ENCODE data around the gene BCL7A. TPM values are rescaled to one million over a fixed set of nuclear protein-coding genes. Genes with fewer than 3 reads are reported as not detected.

BCL7A gene
- total RNA-seq, 1 experiment from 2014 or later, result 18.2 TPM

DNA sequence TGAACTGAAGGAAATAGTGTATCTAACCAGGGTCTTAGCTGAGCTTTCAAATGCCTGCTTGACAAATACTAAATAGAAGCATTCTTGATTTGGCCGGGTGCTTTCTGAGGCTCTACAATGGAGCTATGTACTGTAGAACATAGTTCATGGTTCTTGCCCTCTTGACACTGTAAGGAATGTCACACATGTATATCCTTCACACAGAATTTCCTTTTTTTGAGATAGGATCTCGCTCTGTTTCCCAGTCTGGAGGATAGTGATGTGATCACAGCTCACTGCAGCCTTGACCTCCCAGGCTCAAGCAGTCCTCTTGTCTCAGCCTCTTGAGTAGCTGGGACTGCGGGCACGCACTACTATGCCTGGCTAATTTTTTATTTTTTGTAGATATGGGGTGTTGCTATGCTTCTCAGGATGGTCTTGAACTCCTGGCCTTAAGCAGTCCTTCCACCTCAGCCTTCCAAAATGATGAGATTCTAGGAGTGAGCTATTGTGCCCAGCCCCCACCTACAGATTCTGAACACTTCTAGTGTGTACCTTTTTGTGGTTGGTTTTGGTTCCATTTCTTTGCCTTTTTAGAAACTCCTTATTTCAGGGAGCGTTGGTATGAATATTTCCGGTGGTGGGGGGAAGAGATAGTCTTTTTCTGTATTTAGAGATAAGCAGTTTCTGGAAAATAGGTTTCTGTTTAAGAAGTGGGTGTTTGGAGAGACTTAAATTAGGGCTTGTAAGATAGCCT is 61.1 kb downstream of the BCL7A start:
- Mint-ChIP-seq H3K4me3 (no peak overlapping the region), H3K27ac (peak overlapping the region in 1 of 3 experiments; percentile 19; a peak in 1 of 7 replicates), H3K27me3 (ENCODE audit: low read depth) (peaks cover 20% of the 10 kb centered on the region), H3K9me3 (no peaks in the 10 kb centered on the region), H3K4me1 (peaks cover 32 to 34% of the 10 kb centered on the region in 2 experiments), H3K36me3 (ENCODE audit: insufficient read depth in 1 of 3, low read depth in 3 of 3) (peaks cover 6 to 16% (median 16%) of the 10 kb centered on the region in 3 experiments; a peak in 6 of 7 replicates)
- no peak overlapping the region for H3K56ac ChIP-seq (ENCODE audit: insufficient read length, low read depth, low read length)
- H4K91ac ChIP-seq (ENCODE audit: insufficient read length, low read depth, low read length), result no peak overlapping the region
- no peak overlapping the region for H4K5ac ChIP-seq (ENCODE audit: insufficient read length, low read depth, low read length)
- H4K20me1 ChIP-seq (ENCODE audit: control insufficient read depth, insufficient read depth, insufficient read length), result no peaks in the 10 kb centered on the region
- H2BK15ac ChIP-seq (ENCODE audit: low read depth, low read length), result no peak overlapping the region
- H3K27me3 ChIP-seq (ENCODE audit: insufficient read depth, low read length), result no peaks in the 10 kb centered on the region; the same call in 1 of the 2 replicates
- H2BK20ac ChIP-seq (ENCODE audit: low read depth, low read length, poor library complexity, severe bottlenecking), result no peak overlapping the region
- peaks cover 17% of the 10 kb centered on the region for H3K23me2 ChIP-seq (ENCODE audit: insufficient read length, low read depth, low read length, poor library complexity, severe bottlenecking)
- H3K9ac ChIP-seq (ENCODE audit: extremely low read depth, insufficient read length, low read length), result no peak overlapping the region
- no peak overlapping the region for H3K18ac ChIP-seq (ENCODE audit: insufficient read length, low read depth, low read length)
- H2BK120ac ChIP-seq (ENCODE audit: low read depth, low read length, poor library complexity, severe bottlenecking), result no peak overlapping the region
- no peak overlapping the region for H3K4ac ChIP-seq (ENCODE audit: low read depth, low read length)
- H3K27ac ChIP-seq (ENCODE audit: insufficient read length, low read depth, low read length), result no peak overlapping the region
- no peak overlapping the region for H2AFZ ChIP-seq (ENCODE audit: low read length)
- H2AK5ac ChIP-seq (ENCODE audit: insufficient read length, low read length), result no peak overlapping the region
- H4K8ac ChIP-seq (replicated peaks; ENCODE audit: insufficient read length, low read depth, low read length), result no peak overlapping the region
- H2BK12ac ChIP-seq (ENCODE audit: insufficient read length, low read depth, low read length), result no peak overlapping the region
- H3K4me1 ChIP-seq (ENCODE audit: insufficient read depth, low read length), result no peaks in the 10 kb centered on the region
- H3K79me2 ChIP-seq (ENCODE audit: insufficient read depth, low read length), result peaks cover 6% of the 10 kb centered on the region; the same call in 1 of the 2 replicates
- H3K14ac ChIP-seq (ENCODE audit: insufficient read depth, low read length), result no peak overlapping the region
- no CpG with 5 or more reads among the region's 6 CpGs for WGBS (ENCODE audit: extremely low coverage, insufficient read length, low lambda C conversion rate)
- H3K4me2 ChIP-seq (ENCODE audit: insufficient read depth, insufficient read length, low read length), result no peak overlapping the region
- H3T11ph ChIP-seq (ENCODE audit: low read length), result no peak overlapping the region
- TF ChIP-seq, protein P1, sequence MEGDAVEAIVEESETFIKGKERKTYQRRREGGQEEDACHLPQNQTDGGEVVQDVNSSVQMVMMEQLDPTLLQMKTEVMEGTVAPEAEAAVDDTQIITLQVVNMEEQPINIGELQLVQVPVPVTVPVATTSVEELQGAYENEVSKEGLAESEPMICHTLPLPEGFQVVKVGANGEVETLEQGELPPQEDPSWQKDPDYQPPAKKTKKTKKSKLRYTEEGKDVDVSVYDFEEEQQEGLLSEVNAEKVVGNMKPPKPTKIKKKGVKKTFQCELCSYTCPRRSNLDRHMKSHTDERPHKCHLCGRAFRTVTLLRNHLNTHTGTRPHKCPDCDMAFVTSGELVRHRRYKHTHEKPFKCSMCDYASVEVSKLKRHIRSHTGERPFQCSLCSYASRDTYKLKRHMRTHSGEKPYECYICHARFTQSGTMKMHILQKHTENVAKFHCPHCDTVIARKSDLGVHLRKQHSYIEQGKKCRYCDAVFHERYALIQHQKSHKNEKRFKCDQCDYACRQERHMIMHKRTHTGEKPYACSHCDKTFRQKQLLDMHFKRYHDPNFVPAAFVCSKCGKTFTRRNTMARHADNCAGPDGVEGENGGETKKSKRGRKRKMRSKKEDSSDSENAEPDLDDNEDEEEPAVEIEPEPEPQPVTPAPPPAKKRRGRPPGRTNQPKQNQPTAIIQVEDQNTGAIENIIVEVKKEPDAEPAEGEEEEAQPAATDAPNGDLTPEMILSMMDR (conservative IDR thresholded peaks at IDR 0.05), result no peak
- H3K79me1 ChIP-seq (ENCODE audit: insufficient read depth, low read depth, low read length, poor library complexity, severe bottlenecking), result no peaks in the 10 kb centered on the region
- no peak for DNase-seq
- no peak overlapping the region for H3K23ac ChIP-seq (ENCODE audit: insufficient read length, low read depth, low read length)
- no peaks in the 10 kb centered on the region for H3K9me3 ChIP-seq (ENCODE audit: control insufficient read depth, low read depth, low read length)
- H2BK5ac ChIP-seq (ENCODE audit: insufficient read length, low read length), result no peak overlapping the region

Measured in H9 (cell line).